ENCODE measurements around the gene OAS2. TPM values are rescaled to one million over a fixed set of nuclear protein-coding genes. Genes with fewer than 3 reads are reported as not detected.

The OAS2 gene
- total RNA-seq, 3 donors from 2014 or later, result 27.8 to 36.0 (median 34.9) TPM

GRCh38 chr12:113043240-113043639 lies 64.9 kb downstream of the OAS2 start:
- no peaks in the 10 kb centered on the region for H3K9me3 Mint-ChIP-seq
- peaks cover 4% of the 10 kb centered on the region for H3K27me3 Mint-ChIP-seq (ENCODE audit: low read depth)
- H3K4me3 Mint-ChIP-seq, result no peak overlapping the region
- no peaks in the 10 kb centered on the region for H3K36me3 Mint-ChIP-seq (ENCODE audit: insufficient read depth)
- no peak for DNase-seq
- H3K4me1 Mint-ChIP-seq (ENCODE audit: low read depth), result no peaks in the 10 kb centered on the region
- no peak for ATAC-seq

- no peaks in the 10 kb centered on the region for H3K9me3 Mint-ChIP-seq
- no peak overlapping the region for H3K4me3 Mint-ChIP-seq
- H3K36me3 Mint-ChIP-seq (ENCODE audit: insufficient read depth), result no peaks in the 10 kb centered on the region
- peaks cover 5% of the 10 kb centered on the region for H3K4me1 Mint-ChIP-seq (ENCODE audit: low read depth)
- no peak for DNase-seq
- ATAC-seq, result no peak
- peaks cover 4% of the 10 kb centered on the region for H3K27me3 Mint-ChIP-seq (ENCODE audit: low read depth)
Measured at GRCh38 chr12:113044516-113044915, 66.2 kb downstream of the OAS2 start.

DNA sequence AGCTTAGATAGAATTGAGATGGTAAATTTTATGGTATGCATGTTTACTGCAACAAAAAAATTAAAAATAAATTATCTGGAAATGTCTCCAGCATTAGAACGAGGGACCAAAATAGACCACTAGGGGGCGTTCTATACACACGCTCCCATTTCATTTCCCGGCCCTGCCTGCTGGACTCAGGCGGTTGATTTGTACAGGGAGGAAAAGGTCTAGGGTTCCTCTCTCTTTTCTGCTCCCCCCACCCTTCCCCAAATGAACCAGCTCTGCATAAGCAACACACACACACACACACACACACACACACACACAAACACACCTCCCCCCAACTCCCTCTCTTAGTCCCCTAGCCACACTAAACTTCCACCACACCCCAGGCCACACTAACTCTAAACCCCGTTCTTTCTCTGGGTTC lies 70.4 kb downstream of the OAS2 start:
- ATAC-seq (peak; percentile 81 to 85), DNase-seq (peak; percentile 56)
- Mint-ChIP-seq H3K4me3 (no peak overlapping the region), H3K4me1 (ENCODE audit: low read depth) (peaks cover 22% of the 10 kb centered on the region), H3K36me3 (ENCODE audit: insufficient read depth) (no peaks in the 10 kb centered on the region), H3K9me3 (no peaks in the 10 kb centered on the region), H3K27me3 (ENCODE audit: low read depth) (peaks cover 4% of the 10 kb centered on the region)

DNA sequence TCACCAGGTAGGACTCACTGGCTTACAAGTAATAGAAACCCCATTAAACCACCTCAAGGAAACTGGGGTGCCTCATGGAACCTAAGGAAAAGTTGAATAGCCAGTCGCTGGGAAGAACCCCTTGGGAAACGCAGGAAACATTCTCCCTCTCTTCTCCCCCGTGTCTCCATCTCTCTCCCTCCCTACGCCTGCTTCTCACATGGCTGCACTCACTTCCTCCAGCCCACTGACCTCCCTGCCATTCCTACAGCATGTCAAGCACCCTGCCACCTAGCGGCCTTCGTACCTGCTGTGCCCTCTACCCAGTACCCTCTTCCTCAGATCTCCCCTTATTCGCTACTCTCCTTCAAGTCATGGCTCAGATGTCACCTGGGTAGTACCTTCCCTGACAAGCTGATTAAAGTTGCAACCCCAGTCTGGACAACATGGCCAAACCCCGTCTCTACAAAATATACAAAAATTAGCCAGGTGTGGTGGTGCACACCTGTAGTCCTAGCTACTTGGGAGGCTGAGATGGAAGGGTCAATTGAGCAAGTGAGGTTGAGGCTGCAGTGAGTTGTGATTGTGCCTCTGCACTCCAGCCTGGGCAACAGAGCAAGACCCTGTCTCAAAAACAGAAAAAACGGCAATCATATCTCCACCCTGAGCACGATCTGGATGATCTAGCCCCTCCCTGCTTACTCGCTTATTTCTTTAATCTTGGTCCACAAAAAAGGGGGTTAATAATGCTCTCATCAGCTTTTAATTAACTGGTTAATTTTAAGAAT lies 71.8 kb downstream of the OAS2 start:
- H3K27me3 Mint-ChIP-seq (ENCODE audit: low read depth), result peaks cover 2% of the 10 kb centered on the region
- no peak for ATAC-seq
- no peaks in the 10 kb centered on the region for H3K9me3 Mint-ChIP-seq
- H3K36me3 Mint-ChIP-seq (ENCODE audit: insufficient read depth), result no peaks in the 10 kb centered on the region
- peaks cover 30% of the 10 kb centered on the region for H3K4me1 Mint-ChIP-seq (ENCODE audit: low read depth)
- no peak overlapping the region for H3K4me3 Mint-ChIP-seq
- DNase-seq, result no peak

DNA sequence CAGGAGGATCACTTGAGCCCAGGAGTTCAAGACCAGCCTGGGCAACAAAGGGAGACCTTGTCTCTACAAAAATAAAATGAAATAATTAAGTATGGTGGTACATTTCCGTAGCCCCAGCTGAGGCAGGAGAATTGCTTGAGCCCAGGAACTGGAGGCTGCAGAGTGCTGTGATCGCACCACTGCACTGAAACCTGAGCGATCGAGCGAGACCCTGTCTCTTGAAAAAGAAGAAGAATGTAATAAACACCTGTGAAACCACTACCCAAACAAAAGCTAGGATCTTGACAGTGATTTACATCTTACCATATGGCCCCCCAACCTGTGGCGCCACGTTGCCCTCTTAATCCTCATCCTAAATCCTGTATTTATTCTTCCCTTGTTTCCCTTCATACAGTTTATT lies 72.5 kb downstream of the OAS2 start:
- ATAC-seq (no peak), DNase-seq (no peak)
- H3K4me1 Mint-ChIP-seq (ENCODE audit: low read depth), result peaks cover 33% of the 10 kb centered on the region
- H3K4me3 Mint-ChIP-seq, result no peak overlapping the region
- no peaks in the 10 kb centered on the region for H3K36me3 Mint-ChIP-seq (ENCODE audit: insufficient read depth)
- no peaks in the 10 kb centered on the region for H3K9me3 Mint-ChIP-seq
- H3K27me3 Mint-ChIP-seq (ENCODE audit: low read depth), result peaks cover 2% of the 10 kb centered on the region

DNA sequence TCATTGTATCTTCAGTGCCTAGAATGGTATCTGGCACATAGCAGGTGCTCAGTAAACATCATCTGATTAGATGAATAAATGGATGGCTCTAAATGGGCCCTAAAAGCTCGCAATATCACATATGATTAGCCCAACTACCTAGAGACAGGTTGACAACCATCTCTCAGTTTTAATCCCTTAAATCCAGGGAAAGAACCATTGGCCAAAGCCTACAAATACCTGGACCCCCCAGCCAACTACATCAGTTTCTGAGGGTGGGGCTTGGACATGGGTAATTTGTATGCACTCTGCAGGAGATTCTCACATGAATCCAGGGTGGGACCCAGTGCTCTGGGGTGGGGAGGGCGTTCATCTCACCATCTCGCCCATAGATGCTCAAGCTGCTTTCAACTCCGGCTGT lies 73.4 kb downstream of the OAS2 start:
- Mint-ChIP-seq H3K36me3 (ENCODE audit: insufficient read depth) (no peaks in the 10 kb centered on the region), H3K4me1 (ENCODE audit: low read depth) (peaks cover 37% of the 10 kb centered on the region), H3K9me3 (no peaks in the 10 kb centered on the region), H3K27me3 (ENCODE audit: low read depth) (peaks cover 2% of the 10 kb centered on the region), H3K4me3 (no peak overlapping the region)
- ATAC-seq, result no peak
- DNase-seq, result no peak

DNA sequence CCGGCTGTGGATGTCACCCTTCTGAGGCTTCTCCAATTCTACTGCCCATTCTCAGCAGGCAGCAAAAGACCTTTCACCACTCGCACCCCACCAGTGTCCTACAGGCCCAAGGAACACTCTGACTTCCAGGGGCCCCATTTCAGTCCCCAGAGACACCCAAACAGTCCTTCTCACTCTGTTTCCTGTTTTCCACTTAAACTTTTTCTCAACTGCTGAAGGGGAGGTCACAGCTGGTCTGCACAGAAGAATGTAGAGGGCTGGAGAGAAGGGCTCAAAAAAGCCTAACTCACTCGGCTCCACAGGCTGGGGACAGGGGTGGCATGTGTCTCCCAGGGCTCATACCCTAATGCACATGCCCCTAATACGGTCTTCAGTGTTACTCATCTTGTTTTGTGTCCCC lies 74.0 kb downstream of the OAS2 start:
- Mint-ChIP-seq H3K9me3 (no peaks in the 10 kb centered on the region), H3K4me3 (no peak overlapping the region), H3K27me3 (ENCODE audit: low read depth) (peaks cover 2% of the 10 kb centered on the region), H3K4me1 (ENCODE audit: low read depth) (peaks cover 37% of the 10 kb centered on the region), H3K36me3 (ENCODE audit: insufficient read depth) (no peaks in the 10 kb centered on the region)
- DNase-seq, result no peak
- ATAC-seq, result no peak

GRCh38 chr12:113054948-113055486 lies 76.7 kb downstream of the OAS2 start:
- Mint-ChIP-seq H3K27me3 (ENCODE audit: low read depth) (no peaks in the 10 kb centered on the region), H3K4me3 (peak overlapping the region; percentile 48), H3K9me3 (no peaks in the 10 kb centered on the region), H3K36me3 (ENCODE audit: insufficient read depth) (no peaks in the 10 kb centered on the region), H3K4me1 (ENCODE audit: low read depth) (peaks cover 35% of the 10 kb centered on the region)
- ATAC-seq, result no peak
- no peak for DNase-seq

GRCh38 chr12:113055594-113056380 lies 77.5 kb downstream of the OAS2 start:
- H3K9me3 Mint-ChIP-seq, result no peaks in the 10 kb centered on the region
- ATAC-seq (no peak), DNase-seq (no peak)
- no peaks in the 10 kb centered on the region for H3K36me3 Mint-ChIP-seq (ENCODE audit: insufficient read depth)
- H3K4me3 Mint-ChIP-seq, result peak overlapping the region; percentile 81
- H3K27me3 Mint-ChIP-seq (ENCODE audit: low read depth), result no peaks in the 10 kb centered on the region
- peaks cover 34% of the 10 kb centered on the region for H3K4me1 Mint-ChIP-seq (ENCODE audit: low read depth)

- Mint-ChIP-seq H3K36me3 (ENCODE audit: insufficient read depth) (no peaks in the 10 kb centered on the region), H3K4me3 (peak overlapping the region; percentile 81), H3K4me1 (ENCODE audit: low read depth) (peaks cover 39% of the 10 kb centered on the region), H3K9me3 (no peaks in the 10 kb centered on the region), H3K27me3 (ENCODE audit: low read depth) (no peaks in the 10 kb centered on the region)
- DNase-seq, result no peak
- ATAC-seq, result no peak
Measured at GRCh38 chr12:113056381-113056630, 78.0 kb downstream of the OAS2 start.

DNA sequence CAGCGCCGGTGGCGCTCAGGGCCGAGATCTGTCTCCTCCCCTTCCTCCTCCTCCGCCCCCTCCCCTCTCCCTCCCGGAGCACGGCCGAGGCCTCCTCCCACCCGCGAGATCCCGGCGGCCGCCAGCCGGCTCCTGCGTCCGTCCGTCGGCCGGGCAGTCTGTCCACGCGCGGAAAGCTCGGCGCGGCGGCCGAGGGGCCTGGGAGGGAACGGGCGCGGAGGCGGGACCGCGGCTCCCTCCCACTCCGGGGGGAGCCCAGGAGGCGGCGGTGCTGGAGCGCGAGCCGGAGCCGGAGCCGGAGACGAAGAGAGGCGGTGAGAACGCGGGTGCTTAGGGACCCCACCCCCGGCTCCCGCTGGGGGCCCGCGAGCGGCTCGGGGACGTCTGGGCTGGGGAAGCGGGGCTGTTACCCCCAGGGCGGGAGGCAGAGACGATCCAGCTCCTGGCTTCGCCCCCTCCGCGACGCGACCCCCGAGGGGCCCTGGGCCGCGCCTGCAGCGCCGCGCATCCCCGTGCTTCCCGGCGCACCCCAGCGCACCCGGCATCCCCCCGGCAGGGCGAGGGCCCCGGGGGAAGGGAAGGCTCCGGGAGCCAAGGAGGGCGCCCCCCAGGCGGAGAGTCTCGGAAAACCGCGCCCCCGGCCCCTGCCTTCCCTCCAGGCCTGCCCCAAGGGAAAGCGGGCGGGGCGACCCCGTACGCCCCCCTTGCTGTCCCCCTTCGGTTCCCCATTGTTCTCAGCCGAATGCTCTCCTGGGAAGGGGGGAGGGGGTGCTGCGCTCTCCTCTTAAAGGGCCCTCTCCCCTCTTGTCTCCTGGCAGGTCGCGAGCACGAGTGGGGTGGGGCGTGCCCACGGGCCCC lies 78.5 kb downstream of the OAS2 start, which contains the start of gene DTX1:
TSS of gene DTX1 (plus strand) at position 100 of the 858 bp plus-strand sequence. CDS start 1,463 bp downstream, outside the sequence.
- no peaks in the 10 kb centered on the region for H3K36me3 Mint-ChIP-seq (ENCODE audit: insufficient read depth)
- ATAC-seq, result peak; percentile 62 to 75

GRCh38 chr12:113057565-113058485 lies 79.5 kb downstream of the OAS2 start:
- DNase-seq (no peak), ATAC-seq (no peak)
- H3K27me3 Mint-ChIP-seq (ENCODE audit: low read depth), result no peaks in the 10 kb centered on the region
- H3K36me3 Mint-ChIP-seq (ENCODE audit: insufficient read depth), result no peaks in the 10 kb centered on the region
- H3K4me1 Mint-ChIP-seq (ENCODE audit: low read depth), result peaks cover 39% of the 10 kb centered on the region
- H3K4me3 Mint-ChIP-seq, result peak overlapping the region; percentile 68
- H3K9me3 Mint-ChIP-seq, result no peaks in the 10 kb centered on the region

More for the DNA sequence above, 78.5 kb downstream of the OAS2 start, which contains the start of gene DTX1:
- peak; percentile 35 for DNase-seq
- peaks cover 41% of the 10 kb centered on the region for H3K4me1 Mint-ChIP-seq (ENCODE audit: low read depth)
- H3K9me3 Mint-ChIP-seq, result no peaks in the 10 kb centered on the region
- no peaks in the 10 kb centered on the region for H3K27me3 Mint-ChIP-seq (ENCODE audit: low read depth)
- peak within 1 kb of the TSS; percentile 81 for H3K4me3 Mint-ChIP-seq

DNA sequence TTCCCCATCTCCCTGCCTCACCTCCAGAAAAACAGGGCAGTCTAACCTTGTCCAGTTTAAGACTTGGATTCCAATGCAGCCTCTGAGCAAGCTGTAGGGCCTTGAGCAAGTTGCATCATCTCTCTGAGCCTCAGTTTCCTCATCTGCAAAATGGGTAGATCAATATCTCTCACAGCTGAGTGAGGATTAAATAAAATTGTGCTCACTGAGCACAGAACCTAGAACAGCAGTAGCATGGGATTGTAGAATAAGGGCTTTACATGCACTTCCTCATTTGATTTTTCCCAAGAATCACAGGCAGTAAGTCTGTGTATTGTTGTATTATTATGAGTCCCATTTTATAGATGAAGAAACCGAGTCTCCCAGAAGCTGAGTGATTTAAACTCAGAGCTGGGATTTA lies 80.2 kb downstream of the OAS2 start:
- Mint-ChIP-seq H3K9me3 (no peaks in the 10 kb centered on the region), H3K4me1 (ENCODE audit: low read depth) (peaks cover 39% of the 10 kb centered on the region), H3K36me3 (ENCODE audit: insufficient read depth) (no peaks in the 10 kb centered on the region), H3K4me3 (peak overlapping the region; percentile 51), H3K27me3 (ENCODE audit: low read depth) (no peaks in the 10 kb centered on the region)
- DNase-seq, result no peak
- ATAC-seq, result no peak

All from activated T-cell treated with anti-CD3 and anti-CD28 coated beads, Interleukin-2, amount 50 U/mL, for 4 hours (primary cell).